ENCODE results near the gene NES.

- TF ChIP-seq CTCF (IDR thresholded peaks at IDR 0.05) (no peak), ZFX (IDR thresholded peaks at IDR 0.05; ENCODE audit: borderline replicate concordance) (no peak)
These were observed 4.2 kb upstream of the NES start for GRCh38 chr1:156681196-156681960.
